Colonic mucosa (tissue), 4 donors: ENCODE measurements around the gene FAM193B. TPM values are rescaled to one million over a fixed set of nuclear protein-coding genes. Genes with fewer than 3 reads are reported as not detected.

Experiments
- DNase-seq: peaks from one replicate; pipeline ENCODE4 v3.0.0-alpha.2; 2020
- H3K27ac ChIP-seq: fragments of 200-600 bp; one replicate; pipeline ENCODE4 v1.8.0; 2021
- H3K27me3 ChIP-seq: fragments of 200-600 bp; one replicate; pipeline ENCODE4 v1.8.0; 2021
- H3K36me3 ChIP-seq: fragments of 200-600 bp; one replicate; pipeline ENCODE4 v1.8.0; 2021
- H3K4me1 ChIP-seq: fragments of 200-600 bp; one replicate; pipeline ENCODE4 v1.8.0; 2021; ENCODE audit warnings: mild to moderate bottlenecking
- H3K4me3 ChIP-seq: fragments of 200-600 bp; one replicate; pipeline ENCODE4 v1.8.0; 2021
- H3K9ac ChIP-seq, 2 donors: one replicate each; pipeline ENCODE4 v1.7.0; 2013; ENCODE audit warnings: control low read depth in 2 of 2, low read depth in 2 of 2, low read length in 2 of 2
- H3K9me3 ChIP-seq: fragments of 200-600 bp; one replicate; pipeline ENCODE4 v1.8.0; 2021
- intact Hi-C: fragments of 100-400 bp; cut with DNase I; formaldehyde crosslinking; loops from one replicate; pipeline ENCODE4 v1.14.1; 2022
- total RNA-seq, 2 donors: library from RNA; stranded (reverse); fragmentation: NEBNext Ultra II Directional in 1 of 2; extraction: Animal tissue kit (Norgen Biotek cat#: 25700) in 1 of 2; gene quantifications; one replicate each; pipeline ENCODE4 v1.2.1, GENCODE V29; 2021
- TF ChIP-seq, protein P1 (sequence below): fragments of 200-600 bp; IDR thresholded peaks from one replicate; pipeline ENCODE4 v1.8.0; 2022; ENCODE audit warnings: antibody characterized with exemption, mild to moderate bottlenecking
- donor health status: healthy.
- donor health status: DM: no; HTN: no; CAD: no.
- donor health status: DM: no; HTN: no; CAD: no.

Gene FAM193B
- total RNA-seq, 2 donors from 2014 or later, result 39.4 to 78.6 TPM

GRCh38 chr5:177520271-177520670, 34.1 kb downstream of the FAM193B start:
- Histone ChIP-seq H3K9ac (no peak overlapping the region), H3K4me3 (no peak overlapping the region), H3K27ac (no peak overlapping the region), H3K9me3 (no peaks in the 10 kb centered on the region), H3K36me3 (peaks cover 5% of the 10 kb centered on the region), H3K4me1 (peaks cover 10% of the 10 kb centered on the region), H3K27me3 (no peaks in the 10 kb centered on the region)
- intact Hi-C loops, result no loop called here
- no peak for DNase-seq
- TF ChIP-seq, protein P1, sequence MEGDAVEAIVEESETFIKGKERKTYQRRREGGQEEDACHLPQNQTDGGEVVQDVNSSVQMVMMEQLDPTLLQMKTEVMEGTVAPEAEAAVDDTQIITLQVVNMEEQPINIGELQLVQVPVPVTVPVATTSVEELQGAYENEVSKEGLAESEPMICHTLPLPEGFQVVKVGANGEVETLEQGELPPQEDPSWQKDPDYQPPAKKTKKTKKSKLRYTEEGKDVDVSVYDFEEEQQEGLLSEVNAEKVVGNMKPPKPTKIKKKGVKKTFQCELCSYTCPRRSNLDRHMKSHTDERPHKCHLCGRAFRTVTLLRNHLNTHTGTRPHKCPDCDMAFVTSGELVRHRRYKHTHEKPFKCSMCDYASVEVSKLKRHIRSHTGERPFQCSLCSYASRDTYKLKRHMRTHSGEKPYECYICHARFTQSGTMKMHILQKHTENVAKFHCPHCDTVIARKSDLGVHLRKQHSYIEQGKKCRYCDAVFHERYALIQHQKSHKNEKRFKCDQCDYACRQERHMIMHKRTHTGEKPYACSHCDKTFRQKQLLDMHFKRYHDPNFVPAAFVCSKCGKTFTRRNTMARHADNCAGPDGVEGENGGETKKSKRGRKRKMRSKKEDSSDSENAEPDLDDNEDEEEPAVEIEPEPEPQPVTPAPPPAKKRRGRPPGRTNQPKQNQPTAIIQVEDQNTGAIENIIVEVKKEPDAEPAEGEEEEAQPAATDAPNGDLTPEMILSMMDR, result no peak

GRCh38 chr5:177519463-177520235, 34.7 kb downstream of the FAM193B start:
- Histone ChIP-seq H3K27ac (no peak overlapping the region), H3K9me3 (no peaks in the 10 kb centered on the region), H3K9ac (no peak overlapping the region), H3K4me3 (no peak overlapping the region), H3K36me3 (peaks cover 5% of the 10 kb centered on the region), H3K27me3 (no peaks in the 10 kb centered on the region), H3K4me1 (peaks cover 10% of the 10 kb centered on the region)
- intact Hi-C loops, result loop anchor here (10.0 kb wide), 1 partner anchor 75 kb away; the partner anchor contains the start of gene TMED9
- no peak for DNase-seq
- TF ChIP-seq, protein P1, result no peak

GRCh38 chr5:177516601-177517568, 37.5 kb downstream of the FAM193B start, which contains the start of gene DDX41:
DDX41 (minus strand) TSS chr5:177516961; CDS start chr5:177516945, 16 bp downstream.
- TF ChIP-seq, protein P1, result no peak
- peak; percentile 98 for DNase-seq
- H3K9me3 ChIP-seq, result no peaks in the 10 kb centered on the region
- intact Hi-C loops, result loop anchor here (10.0 kb wide), 1 partner anchor 78 kb away; the partner anchor contains the start of gene TMED9
- peak within 1 kb of the TSS; percentile 92 to 96 for H3K9ac ChIP-seq
- H3K36me3 ChIP-seq, result peaks cover 7% of the 10 kb centered on the region
- H3K4me1 ChIP-seq, result peaks cover 10% of the 10 kb centered on the region
- H3K27ac ChIP-seq, result peak within 1 kb of the TSS; percentile 78
- peak within 1 kb of the TSS; percentile 84 for H3K4me3 ChIP-seq
- no peaks in the 10 kb centered on the region for H3K27me3 ChIP-seq

DNA sequence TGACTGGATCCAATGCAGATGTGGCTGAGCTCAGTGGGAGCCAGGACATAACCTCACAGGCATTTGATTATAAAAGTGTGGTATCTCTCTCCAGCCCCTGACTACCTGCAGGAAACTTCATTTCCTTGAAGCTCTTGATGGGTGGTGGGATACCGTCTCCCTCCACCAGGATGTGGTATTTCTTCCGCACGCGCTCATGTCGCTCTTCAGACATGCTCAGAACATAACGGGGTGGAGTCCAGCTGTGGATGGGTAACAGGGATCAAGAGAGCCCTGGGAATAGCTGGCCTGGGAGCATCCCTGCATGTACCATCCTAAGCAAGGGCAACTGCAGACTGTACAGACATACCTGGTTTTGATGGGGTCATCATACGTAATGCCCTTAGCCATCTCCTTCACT, 38.8 kb downstream of the FAM193B start:
- H3K4me1 ChIP-seq, result peaks cover 10% of the 10 kb centered on the region
- no peaks in the 10 kb centered on the region for H3K27me3 ChIP-seq
- H3K9me3 ChIP-seq, result no peaks in the 10 kb centered on the region
- peak overlapping the region; percentile 84 for H3K4me3 ChIP-seq
- H3K9ac ChIP-seq, result peak overlapping the region in 1 of 2 donors; percentile 92
- no peak for DNase-seq
- H3K36me3 ChIP-seq, result peaks cover 12% of the 10 kb centered on the region
- H3K27ac ChIP-seq, result no peak overlapping the region
- intact Hi-C loops, result loop anchor here (10.0 kb wide), 1 partner anchor 79 kb away; the partner anchor contains the start of gene TMED9
- TF ChIP-seq, protein P1, result no peak

GRCh38 chr5:177514541-177514940, 39.8 kb downstream of the FAM193B start:
- H3K9ac ChIP-seq, result no peak overlapping the region
- no peak for DNase-seq
- H3K4me1 ChIP-seq, result peaks cover 10% of the 10 kb centered on the region
- H3K27me3 ChIP-seq, result no peaks in the 10 kb centered on the region
- H3K27ac ChIP-seq, result no peak overlapping the region
- H3K36me3 ChIP-seq, result peaks cover 16% of the 10 kb centered on the region
- no peak overlapping the region for H3K4me3 ChIP-seq
- H3K9me3 ChIP-seq, result no peaks in the 10 kb centered on the region
- intact Hi-C loops, result loop anchor here (10.0 kb wide), 1 partner anchor 80 kb away; the partner anchor contains the start of gene TMED9
- TF ChIP-seq, protein P1, result no peak
